Dedifferentiated amniotic fluid mesenchymal stem cell (primary cell): ENCODE results near the gene CD209.

Experiments used
- DNase-seq: peaks from one replicate; pipeline ENCODE4 v3.0.0-alpha.2; 2016; ENCODE audit errors: extremely low spot score

CD209 gene

DNA sequence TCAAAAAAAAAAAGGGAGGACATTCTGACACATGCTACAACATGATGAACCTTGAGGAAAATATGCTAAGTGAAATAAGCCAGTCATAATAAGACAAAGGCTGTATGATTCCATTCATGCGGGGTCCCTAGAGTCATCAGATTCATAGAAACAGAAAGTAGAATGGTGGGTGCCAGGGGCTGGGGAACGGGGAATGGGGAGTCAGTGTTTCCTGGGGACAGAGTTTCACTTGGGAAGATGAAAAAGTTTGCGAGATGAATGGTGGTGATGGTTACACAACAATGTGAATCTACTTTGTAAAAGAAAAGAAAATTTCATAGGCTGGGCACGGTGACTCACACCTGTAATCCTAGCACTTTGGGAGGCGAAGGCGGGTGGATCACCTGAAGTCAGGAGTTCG lies 9.3 kb downstream of the CD209 start:
- DNase-seq, result no peak

DNA sequence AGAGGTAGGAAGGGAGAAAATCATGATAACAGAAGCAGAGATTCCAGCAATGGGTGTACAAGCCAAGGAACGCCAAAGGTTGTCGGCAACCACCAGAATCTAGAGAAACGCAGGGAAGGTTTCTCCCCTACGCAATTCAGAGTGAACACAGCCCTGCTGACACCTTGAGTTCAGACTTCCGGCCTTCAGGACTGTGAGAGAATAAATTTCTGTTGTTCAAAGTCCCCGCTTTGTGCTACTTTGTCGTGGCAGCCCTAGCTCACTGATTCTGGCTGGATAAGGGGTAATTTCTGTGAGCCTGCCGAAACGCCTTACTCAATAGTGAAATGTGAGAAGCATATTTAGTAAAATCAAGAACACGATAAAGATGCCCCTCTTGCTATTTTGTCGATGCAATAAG lies 10.1 kb downstream of the CD209 start:
- DNase-seq, result no peak

DNA sequence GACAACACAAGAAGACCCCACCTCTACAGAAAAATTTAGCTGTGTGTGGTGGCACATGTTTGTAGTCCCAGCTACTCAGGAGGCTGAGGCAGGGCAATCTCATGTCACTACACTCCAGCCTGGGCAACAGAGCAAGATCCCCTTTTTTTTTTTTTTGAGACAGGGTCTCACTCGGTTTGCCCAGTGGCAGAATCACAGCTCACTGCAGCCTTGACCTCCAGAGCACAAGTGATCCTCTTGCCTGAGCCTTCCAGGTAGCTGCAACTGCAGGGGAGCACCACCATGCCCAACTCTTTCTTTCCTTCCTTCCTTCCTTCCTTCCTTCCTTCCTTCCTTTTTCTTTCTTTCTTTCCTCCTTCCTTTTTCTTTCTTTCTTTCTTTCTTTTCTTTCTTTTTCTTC lies 11.2 kb downstream of the CD209 start:
- no peak for DNase-seq

DNA sequence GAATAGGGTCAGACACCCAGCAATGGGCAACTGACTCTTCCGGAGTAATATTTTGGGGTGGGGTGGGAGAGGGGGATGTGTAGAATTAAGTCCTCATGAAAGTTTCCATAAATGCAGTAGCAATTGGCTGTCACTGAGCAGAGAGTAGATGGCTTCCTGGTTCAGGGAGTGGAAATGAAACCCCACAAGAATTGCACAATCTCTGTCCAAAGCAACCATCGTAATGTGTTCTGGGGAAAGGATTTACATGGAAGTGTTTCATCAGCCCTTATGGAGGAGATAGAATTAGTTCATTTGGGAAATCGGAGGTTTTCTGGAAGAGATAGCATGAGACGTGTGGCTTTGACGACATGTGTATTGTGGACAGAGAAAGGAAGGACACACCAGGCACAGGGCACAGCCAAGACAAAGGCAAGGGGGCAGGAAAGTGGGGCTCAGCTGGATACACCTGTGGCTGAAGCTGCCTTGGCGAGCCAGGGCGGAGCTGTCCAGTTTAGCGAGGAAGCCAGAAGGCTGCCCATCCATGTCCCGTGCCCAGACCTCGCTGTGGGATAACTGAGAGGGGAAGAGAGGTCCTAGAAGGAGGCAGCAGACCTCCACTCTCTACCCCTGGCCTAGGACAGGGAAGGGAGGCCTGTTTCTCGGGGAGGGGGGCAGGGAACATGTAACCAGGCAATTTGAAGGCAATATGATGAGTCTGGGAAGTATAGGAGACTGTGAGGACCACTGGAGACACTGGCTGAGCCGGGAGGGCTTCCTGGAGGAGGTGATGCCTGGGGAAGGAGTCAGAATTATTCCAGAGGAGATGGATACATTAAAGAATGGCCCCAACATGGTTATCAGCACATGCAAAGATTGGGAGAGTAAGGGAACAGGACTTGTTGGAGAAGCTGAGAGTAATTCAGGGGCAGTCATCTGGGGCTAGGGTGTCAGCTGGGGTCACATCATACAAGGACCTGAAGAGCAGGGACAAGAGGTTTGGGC lies 12.8 kb downstream of the CD209 start:
- DNase-seq, result no peak

DNA sequence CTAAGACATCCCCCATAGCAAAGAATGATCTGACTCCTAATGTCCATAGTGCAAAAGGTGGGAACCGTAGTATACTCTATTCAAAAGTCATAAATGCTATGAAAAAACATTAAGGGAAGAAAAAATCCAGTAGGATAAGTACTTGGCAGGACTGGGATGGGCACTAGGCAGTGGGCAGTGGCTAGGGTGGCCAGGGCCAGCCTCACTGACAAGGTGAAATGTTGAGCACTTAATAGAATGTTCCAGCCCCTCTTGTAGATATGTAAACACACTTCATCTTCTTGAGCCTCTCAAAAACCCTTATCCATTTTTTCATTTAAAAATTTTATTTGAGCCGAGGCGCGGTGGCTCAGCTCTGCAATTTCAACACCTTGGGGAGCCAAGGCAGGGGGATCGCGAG lies 14.0 kb downstream of the CD209 start:
- no peak for DNase-seq

DNA sequence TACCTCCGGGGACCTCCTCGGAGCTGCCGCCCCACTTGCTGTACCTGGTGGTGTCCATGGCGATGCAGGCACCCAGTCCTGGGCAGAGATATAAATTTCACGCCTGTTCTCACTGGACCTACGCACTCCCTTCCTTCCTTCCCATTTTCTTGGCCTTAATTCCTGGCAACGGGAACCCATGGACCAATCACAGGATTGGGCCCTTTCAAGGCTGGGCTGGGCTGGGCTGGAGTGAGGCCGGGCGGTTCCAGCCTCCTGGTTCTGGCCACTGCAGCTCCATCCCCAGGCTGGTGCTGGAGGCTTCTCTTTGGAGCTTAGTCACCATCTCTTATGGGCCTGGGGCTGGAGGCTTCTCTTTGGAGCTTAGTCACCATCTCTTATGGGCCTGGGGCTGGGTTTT lies 15.3 kb downstream of the CD209 start, which contains the start of gene CLEC4G:
Gene CLEC4G (minus strand): TSS at position 66 of the 400 bp plus-strand sequence. CDS start 8 bp downstream, at position 58.
- DNase-seq, result no peak

DNA sequence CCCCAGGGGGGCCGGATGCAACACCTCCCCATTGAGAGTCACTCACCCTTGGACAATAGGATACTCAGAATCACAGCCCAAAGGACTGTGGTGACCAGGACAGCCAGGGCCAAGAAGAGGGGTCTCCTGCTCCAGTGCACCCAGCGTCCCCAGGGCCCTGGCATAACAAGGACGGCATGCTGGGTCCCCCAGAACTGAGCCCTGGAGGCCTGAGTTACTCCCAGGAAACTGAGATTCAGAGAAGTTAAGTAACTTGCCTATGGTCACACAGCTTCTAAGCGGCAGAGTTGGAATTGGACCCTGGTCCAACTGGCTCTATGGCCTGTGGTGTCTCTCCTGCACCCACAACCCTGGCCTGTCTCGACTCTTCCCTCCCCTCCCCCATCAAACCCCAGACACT lies 15.7 kb downstream of the CD209 start:
- no peak for DNase-seq

DNA sequence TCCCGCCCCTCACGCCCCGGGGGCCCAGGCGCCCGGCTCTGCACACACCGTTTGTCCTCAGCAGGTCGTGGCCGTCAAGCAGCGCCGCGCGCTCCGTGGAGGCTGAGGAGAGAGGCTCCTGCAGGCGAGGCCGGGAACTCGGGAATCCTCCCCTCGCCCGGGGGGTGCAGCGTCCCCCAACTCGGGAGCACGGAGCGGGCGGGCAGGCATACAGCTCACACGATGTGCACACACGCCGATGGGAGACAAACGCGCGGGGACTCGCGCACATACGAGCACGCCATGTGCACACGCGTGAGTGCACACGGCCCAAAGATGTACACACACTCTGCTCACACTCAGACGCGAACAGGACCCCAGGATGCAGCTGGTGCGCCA lies 16.1 kb downstream of the CD209 start:
- DNase-seq, result no peak

DNA sequence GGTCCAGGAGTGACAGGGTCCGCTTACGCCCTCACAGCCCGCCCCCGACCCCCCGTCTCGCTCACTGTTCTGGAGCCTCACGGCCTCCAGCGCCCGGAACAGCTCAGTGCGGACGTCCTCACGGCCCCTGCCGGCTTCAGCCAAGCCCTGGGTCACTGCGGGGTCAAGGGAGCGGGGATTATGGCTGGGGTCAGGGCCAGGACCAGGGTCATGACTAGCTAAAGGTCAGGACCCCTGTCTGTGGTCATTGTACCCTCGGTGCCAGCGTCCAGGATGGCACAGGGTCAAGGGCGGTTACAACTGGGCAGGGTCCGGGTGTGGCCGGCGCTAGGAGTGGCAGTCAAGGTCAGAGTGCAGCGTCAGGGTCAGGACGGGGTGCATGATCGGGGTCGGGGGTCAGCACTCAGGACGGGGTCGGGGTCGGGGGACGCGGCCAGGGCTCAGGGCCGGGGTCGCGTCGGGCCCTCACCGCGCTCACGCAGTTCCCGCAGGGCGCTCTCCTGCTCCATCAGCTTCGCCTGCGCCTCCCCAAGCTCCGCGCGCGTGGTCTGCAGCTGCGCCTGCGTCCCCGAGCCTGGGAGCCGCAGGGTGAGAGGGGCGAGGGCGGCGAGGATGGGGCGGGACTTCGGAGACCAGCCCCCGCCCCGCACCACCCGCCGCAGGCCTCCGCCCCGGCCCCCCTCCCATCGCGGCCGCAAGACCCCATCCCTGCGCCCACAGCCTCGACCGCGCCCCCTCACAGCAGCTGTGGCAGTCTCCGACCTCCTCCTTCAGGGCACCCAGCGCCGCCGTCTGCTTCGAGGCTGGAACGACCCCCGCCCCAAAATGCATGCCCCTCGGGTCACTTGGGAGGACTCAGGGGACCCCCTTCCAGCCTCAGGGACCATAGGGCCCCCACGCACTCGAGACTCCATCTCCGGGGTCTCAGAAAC lies 16.8 kb downstream of the CD209 start:
- DNase-seq, result no peak

DNA sequence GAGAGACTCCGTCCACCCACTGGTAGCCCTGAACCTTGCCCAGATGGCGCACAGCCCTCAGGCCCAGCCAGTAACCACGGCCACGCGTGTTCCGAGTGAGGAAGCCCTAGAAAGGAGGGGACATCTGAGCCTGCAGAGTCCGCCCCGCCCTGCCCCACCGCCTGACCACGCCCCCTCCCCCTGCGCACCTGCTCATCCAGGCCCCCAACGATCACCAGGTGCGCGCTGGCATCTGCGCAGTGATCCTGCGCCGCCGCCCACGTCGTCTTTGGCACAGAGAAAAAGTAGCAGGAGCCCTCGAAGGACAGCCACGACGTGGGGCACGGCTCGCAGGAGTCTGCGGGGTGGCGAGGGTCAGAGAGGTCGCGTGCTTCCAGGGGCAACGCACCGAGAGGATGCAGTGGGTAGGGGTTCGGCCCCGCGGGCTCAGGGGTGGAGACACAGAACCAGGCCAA lies 17.5 kb downstream of the CD209 start:
- DNase-seq, result no peak

DNA sequence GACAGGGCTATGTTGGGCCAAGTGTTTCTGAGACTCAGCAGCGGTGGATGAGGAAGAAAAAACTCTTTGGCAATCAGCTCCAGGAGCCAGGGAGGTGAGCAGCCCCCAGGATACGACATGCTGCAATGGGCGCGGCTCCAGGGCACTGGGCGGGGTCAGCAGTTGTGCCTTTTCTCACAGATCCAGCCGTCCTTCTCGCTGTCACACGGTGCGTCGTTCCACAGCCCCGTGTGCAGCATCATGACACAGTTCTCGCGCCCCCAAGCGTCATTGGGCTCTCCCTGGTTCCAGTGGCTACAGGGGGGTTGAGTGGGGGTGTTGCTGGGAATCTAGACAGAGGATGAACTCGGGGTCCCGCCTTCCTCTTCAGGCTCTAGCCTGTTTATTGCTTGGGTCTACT lies 18.1 kb downstream of the CD209 start:
- no peak for DNase-seq

DNA sequence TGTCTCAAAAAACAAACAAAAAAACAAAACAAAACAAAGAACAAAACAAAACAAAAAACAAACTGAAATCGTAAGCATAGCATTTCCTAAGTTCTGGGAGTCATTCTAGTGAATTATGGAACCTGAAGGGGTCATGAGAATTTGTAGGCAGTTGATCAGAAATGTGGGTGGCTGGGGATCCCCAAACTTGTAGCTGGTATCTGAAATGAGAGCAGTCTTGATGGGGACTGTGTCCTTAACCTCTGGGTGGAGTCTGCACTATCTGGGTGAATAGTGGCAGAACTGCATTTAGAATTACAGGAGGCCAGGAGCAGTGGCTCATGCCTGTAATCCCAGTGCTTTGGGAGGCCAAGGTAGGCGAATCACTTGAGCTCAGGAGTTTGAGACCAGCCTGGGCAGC lies 21.5 kb downstream of the CD209 start:
- no peak for DNase-seq

DNA sequence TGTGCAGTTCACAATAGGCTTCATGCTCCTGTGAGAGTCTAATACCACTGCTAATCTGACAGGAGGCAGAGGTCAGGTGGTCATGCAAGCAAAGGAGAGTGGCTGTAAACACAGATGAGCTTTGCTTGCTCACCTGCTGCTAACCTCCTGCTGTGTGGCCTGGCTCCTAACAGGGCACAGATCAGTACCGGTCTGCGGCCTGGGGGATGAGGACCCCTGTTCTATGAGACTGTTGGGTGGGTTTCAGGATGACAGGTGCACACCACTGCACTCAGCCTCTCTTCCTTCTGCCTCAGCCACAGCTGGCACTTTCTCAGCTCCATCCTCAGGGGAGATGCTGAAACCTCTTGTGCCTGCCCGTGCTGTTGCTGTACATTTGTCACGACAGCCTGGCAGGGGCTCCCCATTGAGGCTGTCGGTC lies 25.1 kb downstream of the CD209 start:
- no peak for DNase-seq

DNA sequence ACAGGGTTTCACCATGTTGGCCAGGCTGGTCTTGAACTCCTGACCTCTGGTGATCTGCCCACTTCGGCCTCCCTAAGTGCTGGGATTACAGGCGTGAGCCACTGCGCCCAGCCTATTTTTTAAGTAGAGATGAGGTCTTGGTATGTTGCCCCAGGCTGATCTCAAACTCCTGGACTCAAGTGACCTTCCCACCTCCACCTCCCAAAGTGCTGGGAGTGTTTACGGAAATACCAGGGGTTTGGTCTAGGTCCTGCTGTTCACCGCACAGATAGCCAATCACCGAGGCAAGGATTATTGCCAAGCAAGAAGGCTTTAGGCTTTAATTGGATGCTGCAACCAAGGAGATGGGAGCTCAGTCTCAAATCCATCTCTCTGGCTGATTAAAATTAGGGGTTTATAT lies 27.0 kb downstream of the CD209 start:
- no peak for DNase-seq

DNA sequence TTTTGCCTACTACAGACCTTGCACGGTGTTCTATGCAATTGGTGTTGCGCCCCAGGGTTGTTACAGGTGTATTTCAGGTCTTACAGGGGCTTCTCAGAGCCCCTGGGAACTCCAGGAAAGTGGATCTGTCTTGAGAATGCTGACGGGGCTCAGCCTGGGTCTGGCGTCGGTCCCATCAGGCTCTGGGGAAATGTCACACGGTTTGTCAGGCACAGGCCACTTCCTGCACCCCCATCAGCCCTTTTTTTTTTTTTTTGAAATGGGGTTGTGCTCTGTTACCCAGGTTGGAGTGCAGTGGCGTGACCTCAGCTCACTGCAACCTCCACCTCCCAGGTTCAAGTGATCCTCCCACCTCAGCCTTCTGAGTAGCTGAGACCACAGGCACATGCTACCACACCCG lies 28.7 kb downstream of the CD209 start:
- DNase-seq, result no peak

DNA sequence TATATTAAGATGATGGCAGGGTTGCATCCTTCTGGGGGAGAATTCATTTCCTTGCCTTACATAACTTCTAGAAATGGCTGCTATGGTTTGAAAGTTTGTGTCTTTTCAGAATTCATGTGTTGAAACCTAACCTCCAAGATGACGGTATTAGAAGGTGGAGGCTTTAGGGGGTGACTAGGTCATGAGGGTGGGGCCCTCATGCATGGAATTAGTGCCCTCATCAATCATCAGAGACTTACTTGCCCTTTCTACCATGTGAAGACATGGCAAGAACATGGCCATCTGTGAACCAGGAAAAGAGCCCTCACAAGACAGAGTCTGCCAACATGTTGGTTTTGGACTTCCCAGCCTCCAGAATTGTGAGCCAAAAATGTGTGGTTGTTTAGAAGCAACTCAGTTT lies 30.6 kb downstream of the CD209 start:
- DNase-seq, result no peak

DNA sequence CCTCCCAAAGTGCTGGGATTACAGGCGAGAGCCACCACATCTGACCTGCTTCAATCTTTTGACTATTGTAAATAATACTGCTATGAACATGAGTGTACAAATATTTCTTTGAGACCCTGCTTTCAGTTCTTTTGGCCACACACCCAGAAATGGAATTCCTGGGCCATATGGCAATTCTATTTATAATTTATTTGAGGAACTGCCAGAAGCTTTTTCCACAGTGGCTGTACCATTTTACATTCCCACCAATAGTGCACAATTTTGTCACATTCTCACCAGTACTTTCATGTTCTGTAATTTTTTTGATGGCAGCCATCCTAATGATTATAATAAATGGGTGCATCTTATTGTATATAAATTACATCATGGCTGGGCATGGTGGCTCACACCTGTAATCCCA lies 31.7 kb downstream of the CD209 start:
- DNase-seq, result no peak

DNA sequence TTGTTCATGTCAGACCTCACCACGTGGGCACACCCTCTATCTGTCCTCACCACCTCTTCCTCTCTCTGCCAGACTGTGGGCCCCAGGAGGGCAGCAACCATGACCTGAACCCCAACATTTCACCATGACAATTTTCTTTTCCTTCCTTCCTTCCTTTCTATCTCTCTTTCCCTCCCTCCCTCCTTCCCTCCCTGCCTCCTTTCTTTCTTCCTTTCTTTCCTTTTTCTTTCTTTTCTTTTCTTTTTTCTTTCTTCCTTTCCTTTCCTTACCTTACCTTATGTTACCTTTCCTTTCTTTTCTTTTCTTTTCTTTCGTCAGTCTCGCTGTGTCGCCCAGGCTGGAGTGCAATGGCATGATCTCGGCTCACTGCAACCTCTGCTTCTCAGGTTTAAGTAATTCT lies 36.7 kb downstream of the CD209 start:
- DNase-seq, result no peak

DNA sequence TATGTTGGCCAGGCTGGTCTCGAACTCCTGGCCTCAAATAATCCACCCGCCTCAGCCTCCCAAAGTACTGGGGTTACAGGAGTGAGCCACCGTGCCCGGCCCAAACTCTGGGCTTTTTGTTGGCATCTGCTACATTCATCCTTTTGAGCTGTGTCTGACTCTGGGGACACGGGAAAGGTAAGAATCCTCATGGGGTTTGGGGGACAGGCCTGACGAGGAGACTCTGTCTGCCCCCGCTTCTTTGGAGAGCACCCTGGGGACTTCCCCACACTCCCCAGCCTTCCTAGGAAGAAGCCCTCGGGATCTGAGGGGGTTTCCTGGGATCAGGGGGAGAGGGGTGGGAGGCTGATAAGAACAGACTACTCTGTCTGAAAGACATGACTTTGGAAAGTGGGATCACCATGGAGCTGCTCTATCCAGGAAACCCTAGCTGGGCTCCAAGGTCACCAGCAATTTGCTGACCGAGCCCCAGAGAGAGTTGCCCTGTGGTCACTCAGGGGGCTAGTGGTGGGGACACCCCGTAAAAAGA lies 37.3 kb downstream of the CD209 start:
- no peak for DNase-seq

DNA sequence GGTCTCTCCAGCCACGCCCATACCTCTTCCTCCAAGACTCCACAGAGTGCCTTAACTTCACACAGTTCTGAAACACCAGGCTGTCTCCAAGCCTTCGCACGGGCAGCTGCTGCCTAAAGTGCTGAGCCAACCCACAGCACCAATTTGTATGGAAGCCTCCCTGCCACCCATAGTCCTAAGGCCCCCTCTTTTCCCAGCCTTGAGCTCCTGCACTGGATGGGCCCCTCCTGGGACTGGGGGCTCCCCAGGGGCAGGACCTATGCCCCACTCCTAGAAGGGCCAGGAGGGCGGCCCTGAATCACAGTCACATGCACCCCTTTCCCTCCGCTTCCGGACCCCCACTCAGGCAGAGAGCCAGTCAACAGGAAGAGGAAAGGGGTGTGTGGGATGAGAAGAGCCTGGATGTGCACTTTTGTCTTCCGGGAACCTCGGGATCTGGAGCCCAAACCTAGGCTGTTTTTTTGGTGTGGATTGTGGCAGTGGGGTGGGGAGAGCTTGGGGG lies 40.3 kb downstream of the CD209 start:
- DNase-seq, result no peak

DNA sequence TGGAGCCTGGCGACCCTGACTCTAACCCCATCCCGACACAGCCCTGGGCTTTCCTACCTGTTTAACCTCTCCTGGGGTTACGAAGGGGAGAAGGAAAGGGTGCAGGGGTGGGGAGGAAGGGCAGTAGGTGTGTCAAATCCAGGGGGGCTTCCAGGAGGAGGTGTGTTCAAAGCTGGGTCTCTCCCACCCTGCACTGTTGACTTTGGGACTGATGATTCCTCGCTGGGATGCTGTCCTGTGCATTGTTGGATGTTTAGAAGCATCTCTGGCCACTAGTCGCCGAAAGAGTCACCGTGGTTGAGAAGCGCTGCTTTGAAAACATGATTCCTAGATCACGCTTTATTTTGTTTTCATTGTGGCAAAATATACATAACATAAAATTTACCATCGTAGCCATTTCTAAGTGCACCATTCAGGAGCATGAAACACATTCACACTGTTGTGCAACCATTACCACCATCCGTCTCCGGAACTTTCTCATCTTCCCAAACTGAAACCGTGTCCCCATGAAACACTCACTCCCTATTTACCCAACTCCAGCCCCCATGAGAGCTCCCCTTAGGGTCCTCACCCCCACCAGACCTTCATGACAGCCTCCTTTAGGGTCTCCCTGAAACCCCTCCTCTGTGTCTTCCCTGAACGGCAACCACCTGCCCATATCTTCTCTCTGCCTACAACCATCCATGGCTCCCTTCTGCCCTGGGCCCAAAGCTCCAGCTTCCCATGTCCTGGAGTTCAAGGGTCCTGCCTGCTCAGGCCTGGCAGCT lies 41.0 kb downstream of the CD209 start:
- DNase-seq, result no peak
